Ecto neural progenitor cell (in vitro differentiated cells): ENCODE data around the gene RSPH1.
"Not testable (repeated sequence)": the region's sequence is repeated elsewhere in the genome, so short reads cannot be mapped to it uniquely, and the experiment has no call there.

Experiments used
- DNase-seq: peaks from one replicate; pipeline ENCODE4 v3.0.0-alpha.2; 2018; ENCODE audit warnings: low spot score

Gene RSPH1

DNA sequence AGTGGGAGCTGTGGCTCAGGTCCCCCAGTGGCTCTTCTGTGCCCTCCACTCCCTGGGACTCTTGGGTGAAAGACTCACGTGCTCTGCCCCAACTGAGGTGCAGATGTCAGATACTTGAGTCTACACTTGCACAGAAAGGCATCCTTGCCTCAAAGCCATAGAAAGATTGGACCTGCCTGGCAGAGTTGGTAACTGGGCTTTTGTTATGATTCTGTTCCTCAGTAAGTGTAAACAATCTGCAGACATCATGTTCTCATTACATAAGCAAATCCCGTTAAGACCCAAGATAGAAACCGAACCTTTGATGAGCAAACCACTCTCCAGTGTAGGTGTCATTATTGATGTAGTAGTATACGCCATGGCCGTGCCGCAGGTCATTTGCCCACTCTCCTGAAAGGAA lies 10.0 kb downstream of the RSPH1 start:
- DNase-seq, result no peak

DNA sequence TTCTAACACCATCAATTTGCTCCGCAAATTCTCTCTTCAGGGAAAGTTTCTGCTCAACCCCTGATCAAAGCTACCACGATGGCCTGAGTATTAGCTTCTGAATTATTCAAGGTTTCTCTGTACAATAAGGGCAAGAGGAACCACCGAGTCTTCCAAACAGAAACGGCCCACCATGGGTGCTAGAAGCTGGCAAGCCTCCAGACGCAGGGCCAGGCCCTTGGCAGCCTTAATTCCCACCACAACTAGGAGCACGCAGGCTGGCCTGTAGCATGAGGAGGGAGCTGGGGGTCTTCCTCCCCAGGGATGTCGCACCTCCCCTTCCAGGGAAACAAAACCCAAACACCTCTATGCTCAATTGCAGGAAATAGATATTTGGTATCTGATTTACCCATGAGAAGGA lies 11.1 kb downstream of the RSPH1 start:
- no peak for DNase-seq

DNA sequence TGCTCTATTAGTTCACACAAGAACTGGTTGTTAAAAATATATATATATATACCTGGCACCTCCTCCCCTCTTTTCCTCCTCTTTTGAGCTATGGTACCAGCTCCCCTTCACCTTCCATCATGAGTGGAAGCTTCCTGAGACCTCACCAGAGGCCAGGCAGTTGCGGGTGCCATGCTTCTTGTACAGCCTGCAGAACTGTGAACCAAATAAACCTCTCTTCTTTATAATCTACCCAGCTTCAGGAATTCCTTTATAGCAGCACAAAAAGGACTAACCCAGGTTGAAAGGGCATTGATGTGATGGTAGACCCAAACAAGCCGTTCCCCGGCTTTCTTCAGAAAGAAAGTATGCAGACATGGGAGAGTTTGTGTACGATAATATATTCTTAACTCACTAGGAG lies 14.9 kb downstream of the RSPH1 start:
- no peak for DNase-seq

DNA sequence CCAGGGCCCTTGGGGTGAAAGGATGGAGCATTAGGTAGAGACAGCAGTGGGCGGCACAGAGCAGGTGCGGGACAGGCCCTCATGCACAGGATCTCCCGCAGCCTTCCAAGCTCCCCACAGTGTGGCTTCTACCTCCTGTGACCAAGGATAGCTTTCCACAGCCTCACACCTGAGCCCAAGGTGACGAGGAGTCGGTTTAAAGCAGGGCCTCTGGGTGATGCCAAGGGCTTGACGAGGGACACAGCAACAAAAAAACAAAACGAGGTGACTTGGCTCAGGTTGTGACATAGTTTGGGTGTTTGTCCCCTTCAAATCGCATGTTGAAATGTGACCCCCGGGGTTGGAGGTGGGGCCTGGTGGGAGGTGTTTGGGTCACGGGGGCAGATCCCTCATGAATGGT lies 15.3 kb downstream of the RSPH1 start:
- DNase-seq, result no peak

DNA sequence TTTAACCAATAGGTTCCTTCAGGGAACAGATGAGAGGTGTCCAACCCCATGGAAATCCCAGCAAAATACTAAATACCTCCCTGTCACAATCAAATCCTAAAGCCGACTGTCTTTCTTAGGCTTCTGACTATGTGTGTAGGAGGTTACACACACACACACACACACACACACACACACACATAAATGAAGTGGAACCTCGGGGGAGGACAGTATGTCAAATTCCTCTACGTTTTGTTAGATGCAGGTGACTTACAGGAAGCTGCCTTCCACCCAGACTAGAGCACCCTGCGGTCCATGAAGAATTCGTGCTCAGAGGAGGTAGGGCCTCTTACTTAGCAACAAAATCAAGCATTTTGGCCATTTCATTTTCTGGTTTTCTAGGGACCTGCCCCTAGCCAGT lies 16.4 kb downstream of the RSPH1 start:
- DNase-seq, result no peak

DNA sequence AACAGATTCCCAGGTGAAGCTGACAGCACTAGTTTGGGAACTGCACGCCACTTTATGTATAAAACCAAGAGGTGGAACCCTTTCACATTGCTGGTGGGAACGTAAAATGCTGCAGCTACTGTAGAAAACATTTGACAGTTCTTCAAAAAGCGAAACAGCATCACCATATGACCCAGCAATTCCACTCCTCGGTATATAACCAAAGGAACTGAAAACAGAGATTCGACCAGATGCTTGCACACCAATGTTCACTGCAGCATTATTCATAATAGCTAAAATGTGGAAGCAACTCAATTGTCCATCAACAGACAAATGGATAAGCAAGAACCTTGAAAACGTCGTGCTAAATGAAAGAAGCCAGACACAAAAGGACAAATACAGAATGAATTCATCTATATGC lies 17.5 kb downstream of the RSPH1 start:
- no peak for DNase-seq

DNA sequence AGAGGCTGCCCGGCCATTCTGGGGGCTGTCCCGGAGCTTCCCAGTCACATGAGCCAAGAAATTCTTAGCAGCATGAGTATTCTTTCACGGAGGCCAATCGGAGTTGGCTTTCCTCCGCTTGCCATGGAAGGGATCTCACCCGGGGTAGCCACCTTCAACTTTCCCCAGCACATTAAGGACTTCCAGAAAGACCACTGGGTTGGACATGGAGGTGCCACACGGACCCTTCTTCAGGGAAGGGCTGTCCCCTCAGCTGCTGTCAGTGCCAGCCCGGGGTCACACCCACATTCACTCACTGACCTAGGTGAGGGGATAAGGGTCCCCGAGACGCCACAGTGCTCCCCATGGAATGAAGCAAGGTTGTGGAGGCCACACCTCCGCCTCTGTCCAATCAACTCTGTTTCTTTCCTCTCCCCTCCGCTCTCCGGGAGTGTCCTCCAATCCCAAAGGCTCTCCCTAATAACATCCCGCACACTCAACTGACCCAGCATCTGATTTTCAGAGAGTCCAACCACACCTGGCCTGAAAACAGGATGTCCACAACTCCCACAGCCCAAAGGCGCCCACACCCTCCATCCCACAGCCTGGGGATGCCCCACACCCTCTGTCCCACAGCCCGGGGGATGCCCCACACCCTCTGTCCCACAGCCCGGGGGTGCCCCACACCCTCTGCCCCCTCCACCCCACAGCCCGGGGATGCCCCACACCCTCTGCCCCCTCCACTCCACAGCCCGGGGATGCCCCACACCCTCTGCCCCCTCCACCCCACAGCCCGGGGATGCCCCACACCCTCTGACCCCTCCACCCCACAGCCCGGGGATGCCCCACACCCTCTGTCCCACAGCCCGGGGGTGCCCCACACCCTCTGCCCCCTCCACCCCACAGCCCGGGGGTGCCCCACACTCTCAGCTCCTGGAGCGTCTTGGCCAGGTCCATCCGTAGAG lies 19.4 kb downstream of the RSPH1 start:
- no peak for DNase-seq

DNA sequence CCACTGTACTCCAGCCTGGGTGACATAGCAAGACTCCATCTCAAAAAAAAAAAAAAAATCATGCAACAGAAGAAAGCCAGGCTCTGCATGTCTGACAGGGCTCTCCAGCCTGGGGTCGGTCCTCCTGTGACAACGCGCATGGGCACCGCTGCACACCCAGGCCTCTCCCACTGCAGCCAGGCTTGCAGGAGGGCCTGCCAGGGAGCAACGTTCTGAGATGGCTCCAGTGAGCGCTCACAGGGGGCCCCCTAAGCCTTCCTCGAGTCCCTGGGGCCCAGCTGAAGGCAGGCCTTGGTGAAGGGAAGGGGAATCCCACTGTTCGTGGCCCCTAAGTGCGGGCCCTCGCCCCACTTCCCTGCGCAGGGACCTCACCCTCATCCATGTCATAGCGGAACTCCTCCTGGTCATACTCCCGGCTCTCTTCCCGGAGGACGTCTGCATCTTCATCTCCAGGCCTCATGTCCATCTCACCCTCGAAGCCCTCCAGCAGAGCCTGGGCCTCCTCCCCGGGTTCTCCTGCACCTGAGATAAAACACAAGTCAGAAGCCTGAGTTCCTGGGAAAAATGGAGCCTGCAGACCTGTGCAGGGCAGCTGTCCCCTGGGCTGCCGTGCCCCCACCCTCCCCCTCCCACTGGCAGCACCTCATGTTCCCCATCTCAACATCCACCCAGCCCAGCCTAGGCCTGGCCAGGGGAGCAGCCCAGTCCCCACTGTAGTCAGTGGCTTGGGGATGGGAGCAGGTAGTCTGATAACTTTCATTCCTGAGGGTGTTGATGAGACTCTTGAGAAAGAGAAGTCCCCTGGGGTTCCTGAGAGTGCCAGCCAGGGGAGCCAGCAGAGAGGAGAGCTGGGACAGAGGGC lies 20.3 kb downstream of the RSPH1 start:
- DNase-seq, result no peak

DNA sequence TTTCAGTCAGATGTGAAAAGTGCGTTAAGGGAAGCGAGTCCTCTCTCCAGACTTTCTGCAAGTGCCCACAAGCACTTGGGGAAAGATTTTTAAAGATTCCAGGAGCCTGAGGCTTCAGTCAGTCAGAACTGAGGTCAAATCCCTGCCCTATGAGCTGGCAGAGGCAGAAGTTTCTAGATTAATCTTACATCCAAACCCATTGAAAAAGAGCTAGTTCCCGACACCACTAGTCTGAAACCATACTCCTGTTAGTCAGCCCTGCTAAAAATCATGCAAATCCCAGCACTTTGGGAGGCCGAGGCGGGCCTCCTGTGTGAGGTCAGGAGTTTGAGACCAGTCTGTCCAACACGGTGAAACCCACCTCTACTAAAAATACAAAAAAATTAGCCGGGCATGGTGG lies 21.0 kb downstream of the RSPH1 start:
- no peak for DNase-seq

DNA sequence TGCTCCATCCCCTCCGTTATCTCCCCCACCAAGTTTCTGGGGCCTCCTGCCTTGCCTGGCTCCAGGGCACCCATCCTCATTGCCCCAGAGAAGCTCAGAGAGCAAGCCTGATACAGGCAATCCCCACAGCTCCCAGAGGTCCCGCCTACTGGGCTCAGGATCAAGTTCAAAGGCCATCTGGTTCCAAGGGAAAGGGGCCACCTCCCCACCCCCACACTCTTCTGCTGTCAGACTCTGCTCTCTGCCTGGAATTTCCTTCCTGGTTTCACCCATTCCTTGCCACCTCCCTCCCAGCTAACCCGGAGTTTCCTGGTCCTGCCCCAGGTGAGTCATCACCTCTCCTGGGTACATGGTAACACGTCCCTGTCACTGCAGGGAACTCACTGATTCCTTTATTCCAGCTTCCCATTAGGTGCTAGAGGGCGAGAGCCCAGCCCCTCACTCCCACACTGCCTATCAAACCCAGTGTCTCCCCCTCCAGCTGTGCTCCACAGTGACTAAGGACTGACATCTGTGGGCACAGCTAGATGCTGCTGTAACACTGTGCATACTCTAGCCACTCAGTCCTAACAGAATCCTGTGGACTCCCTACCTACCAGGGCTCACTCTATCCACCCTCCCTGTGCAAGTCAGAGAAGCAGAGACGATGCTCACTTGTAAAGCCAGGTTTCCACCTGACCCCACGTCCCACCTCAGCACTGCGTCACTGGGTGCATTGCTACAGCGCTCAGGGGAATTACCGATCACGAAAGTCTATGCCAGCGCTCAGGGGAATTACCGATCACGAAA lies 21.8 kb downstream of the RSPH1 start:
- DNase-seq, result no peak

DNA sequence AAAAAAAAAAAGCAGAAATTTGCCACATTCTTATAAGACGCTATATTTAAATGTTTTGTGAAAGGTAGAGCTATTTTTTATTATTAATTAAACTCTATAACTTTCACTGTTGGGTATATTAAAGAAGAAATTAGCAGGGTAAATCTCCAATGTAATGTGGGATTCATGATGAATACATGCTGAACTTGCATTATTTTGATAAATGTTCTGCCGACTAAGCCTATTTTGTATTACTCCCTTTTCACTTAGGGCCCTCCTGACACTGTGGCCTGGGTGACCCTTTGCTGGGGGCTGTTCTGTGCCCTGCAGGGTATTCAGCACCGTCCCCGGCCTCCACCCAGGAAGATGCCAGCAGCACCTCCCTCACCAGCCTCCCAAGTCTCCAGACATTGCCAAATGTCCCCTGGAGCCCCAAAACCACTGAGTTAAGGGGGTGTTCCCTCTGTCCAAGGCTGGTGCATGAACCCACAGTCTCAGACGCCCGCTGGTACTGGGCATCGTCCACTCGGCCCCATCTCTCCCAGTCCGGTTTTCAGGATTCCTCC lies 22.5 kb downstream of the RSPH1 start:
- DNase-seq, result no peak

DNA sequence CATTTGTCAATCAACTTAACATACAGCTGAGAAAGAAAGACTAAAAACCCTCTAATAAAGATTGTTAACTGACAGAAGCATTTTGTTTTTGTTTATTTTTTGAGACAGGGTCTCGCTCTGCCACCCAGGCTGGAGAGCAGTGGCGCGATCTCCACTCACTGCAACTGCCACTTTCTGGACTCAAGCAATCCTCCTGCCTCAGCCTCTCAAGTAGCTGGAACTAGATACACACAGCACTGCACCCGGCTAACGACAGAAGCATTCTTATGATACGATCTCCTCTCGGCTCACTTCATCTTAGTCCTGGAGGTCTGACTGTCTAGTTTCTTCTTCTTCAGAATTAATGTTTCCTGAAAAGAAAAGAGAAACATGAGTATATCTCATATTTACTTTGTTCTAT lies 23.5 kb downstream of the RSPH1 start:
- DNase-seq, result no peak

DNA sequence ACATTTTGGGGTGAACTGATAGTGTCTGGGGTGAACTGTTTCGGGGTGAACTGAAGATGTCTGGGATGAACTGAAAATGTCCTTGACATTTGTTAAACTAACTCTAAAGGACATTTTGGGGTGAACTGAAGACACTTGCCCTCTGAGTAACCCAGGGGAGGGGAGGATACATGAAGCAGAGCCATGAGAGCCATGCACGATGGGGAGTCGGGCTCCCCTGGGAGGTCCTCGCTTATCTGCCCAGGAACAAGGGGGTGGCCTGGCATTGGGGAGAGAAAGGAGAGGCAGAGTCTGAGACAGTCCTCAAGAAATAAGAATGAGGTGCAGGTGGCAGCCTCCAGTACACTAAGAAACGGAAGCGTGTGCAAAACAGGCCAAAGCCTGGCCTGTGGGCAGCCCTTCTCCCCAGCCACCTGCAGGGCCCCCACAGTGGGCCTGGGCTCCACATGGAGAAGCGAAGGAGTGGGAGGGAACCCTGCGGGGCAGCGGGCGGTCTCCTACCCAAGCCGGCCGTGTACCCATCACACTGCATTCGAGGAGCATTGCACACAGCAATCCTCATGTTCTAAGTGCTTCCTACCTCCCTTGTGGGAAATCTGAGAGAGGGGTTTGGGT lies 24.2 kb downstream of the RSPH1 start:
- DNase-seq, result no peak

DNA sequence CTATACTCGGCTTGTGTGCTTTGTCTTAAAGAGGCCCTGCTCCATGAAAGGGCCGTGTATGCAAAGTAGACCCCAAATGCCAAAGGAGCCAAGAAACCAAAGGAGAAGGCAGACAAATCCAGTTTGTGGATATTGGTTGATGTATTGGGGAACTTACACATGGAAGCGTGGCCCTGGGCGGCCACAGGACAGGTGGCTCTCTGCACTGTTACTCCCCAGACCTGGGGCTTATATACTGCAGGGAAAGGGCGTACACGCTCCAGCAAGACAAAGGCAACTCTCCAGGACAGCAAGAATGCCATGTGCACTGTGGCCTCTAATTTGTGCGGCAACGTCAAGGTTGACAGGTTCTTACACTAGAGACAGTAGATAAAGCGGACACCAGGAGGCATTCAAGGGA lies 24.8 kb downstream of the RSPH1 start:
- DNase-seq, result no peak

DNA sequence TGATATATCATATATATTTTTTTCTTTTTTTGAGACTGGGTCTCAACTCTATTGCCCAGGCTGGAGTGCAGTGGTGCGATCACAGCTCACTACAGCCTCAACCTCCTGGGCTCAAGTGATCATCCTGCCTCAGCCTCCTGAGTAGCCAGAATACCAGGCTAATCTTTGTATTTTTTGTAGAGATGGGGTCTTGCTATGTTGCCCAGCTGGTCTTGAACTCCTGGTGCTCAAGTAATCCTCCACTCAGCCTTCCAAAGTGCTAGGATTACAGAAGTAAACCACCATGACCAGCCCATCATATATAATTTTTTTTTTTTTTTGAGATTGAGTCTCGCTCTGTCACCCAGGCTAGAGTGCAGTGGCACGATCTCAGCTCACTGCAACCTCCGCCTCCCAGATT lies 26.3 kb downstream of the RSPH1 start:
- not testable (repeated sequence) for DNase-seq

DNA sequence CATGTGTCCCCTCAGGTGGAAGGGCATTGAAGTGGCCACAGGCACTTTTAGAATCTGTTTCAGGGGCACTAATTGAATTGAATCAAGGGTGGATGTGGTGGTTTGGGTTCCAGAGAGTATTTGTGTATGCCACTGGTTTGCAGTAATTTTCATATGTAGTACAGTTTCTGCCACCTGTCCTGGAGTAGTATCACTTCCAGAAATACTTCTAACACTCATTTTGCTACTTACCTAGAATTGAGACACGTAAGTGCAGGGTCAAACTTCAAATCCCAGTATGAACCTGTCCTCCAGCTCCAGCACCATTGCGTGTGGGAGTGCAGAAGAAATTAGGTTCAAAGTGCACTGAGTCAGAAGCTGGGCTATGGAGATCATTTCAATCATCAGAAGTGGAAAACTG lies 26.8 kb downstream of the RSPH1 start:
- no peak for DNase-seq

DNA sequence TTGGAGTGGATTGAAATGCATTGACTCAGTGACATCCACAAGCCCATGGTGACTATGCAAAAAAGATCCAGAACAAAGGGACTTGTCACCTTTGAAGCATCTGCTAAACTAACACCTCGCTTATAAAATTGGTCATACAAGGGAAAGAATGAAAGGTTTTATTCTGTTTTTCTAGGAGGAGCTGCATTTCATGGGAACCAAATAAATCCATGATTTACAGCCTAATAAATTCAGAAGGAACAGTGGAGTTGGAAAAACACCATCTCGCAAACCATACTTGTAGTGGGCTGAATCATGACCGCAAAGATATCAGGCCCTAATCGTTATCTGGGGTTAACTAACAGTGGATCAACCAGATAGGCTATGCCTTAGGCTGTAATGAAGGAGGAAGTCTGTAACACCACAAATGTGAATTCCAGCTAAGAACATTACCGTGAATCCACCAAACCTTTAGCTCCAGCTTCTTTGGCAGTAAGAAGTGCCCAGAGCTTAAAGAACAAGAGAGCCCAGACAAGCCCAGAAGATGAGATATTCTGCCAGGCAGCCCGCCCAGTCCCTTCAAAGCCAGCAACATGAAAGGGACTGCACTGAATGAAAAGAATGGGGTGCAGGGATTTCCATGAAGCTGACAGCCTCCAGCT lies 27.4 kb downstream of the RSPH1 start:
- no peak for DNase-seq

DNA sequence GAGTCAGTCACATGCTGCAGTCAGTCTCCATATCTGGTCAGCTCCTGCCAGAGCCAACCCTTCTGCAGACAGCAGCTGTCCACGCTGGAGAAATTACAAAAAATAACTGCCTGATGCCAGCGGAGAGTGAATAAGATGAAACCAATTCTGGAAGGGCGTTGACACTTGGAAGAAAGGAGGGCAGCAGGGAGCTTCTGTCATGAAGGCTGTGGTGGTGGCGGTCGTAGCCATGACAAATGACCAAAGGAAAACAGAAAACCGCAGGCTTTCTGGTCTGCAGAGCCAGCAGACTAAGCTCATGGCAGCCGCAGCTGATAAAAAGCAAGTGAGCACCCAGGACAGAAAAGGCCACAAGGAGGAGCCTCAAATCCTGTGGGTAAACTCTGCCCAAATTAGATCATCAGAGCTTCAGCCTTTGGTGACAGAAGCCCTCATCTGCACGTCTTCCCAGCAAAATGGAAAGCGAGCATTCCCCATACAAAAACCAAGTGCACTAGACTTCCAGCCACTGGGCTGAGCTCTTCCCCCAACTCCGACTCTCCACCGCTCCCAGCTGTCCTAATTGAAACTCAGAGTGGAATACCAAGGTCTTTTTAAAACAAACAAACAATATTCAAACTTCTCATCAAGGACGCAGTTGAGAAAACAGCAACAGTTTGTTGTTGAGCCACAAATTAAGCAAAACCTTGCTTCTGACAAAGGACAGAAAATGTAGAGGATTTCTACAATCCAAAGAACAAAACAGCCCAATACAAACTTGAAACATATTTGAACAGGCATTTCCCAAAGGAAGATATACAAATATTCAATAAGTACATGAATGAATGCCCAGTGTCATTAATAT lies 28.7 kb downstream of the RSPH1 start:
- no peak for DNase-seq

DNA sequence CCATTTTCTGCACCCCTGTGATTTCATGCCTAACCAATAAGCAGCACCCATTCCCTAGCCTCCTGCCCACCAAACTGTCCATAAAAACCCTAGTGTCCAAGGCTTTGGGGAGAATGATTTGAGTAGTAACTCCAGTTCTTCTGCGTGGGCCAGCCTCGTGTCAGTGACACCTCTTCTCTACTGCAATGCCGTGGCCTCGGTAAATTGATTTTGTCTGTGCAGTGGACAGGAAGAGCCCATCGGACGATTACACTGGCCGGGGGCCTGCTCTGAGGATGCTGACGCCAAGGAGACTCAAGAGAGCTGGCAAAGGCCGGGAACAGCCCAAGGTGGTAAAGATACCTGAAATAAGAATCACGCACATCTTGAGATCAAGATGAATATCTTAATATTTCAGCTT lies 29.3 kb downstream of the RSPH1 start:
- DNase-seq, result no peak

DNA sequence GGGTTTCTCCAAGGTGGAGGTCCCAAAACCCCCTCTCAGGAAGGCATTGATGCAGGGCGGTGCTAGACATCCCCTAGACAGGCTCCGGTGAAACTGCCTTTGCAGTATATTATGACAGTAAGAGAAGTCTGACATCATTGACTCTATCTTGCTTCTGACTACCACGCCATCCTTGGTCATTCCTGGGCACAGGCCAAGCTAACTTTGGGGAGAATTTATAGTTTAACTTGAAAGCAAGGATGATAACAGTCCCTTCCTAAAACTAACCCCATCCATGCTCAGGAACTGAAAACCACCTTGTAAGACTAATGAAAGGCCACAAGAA lies 30.3 kb downstream of the RSPH1 start:
- DNase-seq, result no peak
